Adrenal gland (tissue), 12 donors: ENCODE data around the gene PGP. TPM values are rescaled to one million over a fixed set of nuclear protein-coding genes. Genes with fewer than 3 reads are reported as not detected.

ENCODE experiments used
- DNase-seq, 7 donors: peaks; one replicate each; pipeline ENCODE4 v3.0.0-alpha.2; 2019 to 2020
- H3K27ac ChIP-seq, 5 donors: fragments of 200-600 bp; sonication (generic) in 4 of 5; 1 replicate in 3 of 5; 2 replicates in 2 of 5; pipeline versions ENCODE4 v1.5.1 to v1.8.0; 2016 to 2020; ENCODE audit warnings: mild to moderate bottlenecking in 1 of 5
- H3K27me3 ChIP-seq: fragments of 200-600 bp; 2 replicates; pipeline ENCODE4 v1.8.0; 2021
- H3K36me3 ChIP-seq, 2 donors: fragments of 200-600 bp; replicated peaks in 1 of 2; 1 replicate in 1 of 2; 2 replicates in 1 of 2; pipeline versions ENCODE4 v1.5.1 to v1.8.0; 2018 to 2022
- H3K4me1 ChIP-seq, 2 donors: fragments of 200-600 bp; replicated peaks in 1 of 2; 1 replicate in 1 of 2; 2 replicates in 1 of 2; pipeline versions ENCODE4 v1.5.1 to v1.8.0; 2018 to 2021
- H3K4me3 ChIP-seq, 4 donors: fragments of 200-600 bp; sonication (generic) in 3 of 4; one replicate each; pipeline ENCODE4 v1.5.1; 2016 to 2018
- H3K9me3 ChIP-seq, 3 donors: fragments of 200-600 bp; sonication (generic) in 1 of 3; replicated peaks in 1 of 3; 1 replicate in 2 of 3; 2 replicates in 1 of 3; pipeline versions ENCODE4 v1.5.1 to v1.8.0; 2016 to 2021
- CTCF ChIP-seq, 6 experiments: fragments of 450-650 bp in 4 of 6; fragments of 200-600 bp in 2 of 6; sonication (generic) in 1 of 6; IDR thresholded peaks; 1 replicate in 5 of 6; 2 replicates in 1 of 6; pipeline versions ENCODE4 v1.5.1 to v1.8.0; 2016 to 2021; ENCODE audit warnings: antibody characterized with exemption in 6 of 6, mild to moderate bottlenecking in 2 of 6, moderate library complexity in 1 of 6
- POLR2A ChIP-seq, 2 donors: fragments of 450-650 bp; IDR thresholded peaks; one replicate each; pipeline ENCODE4 v1.6.1; 2017; ENCODE audit warnings: antibody characterized with exemption in 2 of 2, mild to moderate bottlenecking in 2 of 2, moderate library complexity in 1 of 2
- WGBS, 4 donors: extraction: QIAGEN DNeasy Blood & Tissue Kit in 2 of 4; methylation state at CpG; one replicate each; pipeline versions ENCODE4 v1.1.5 to v1.1.7; 2013 to 2017; 5-methylcytosine and 5-hydroxymethylcytosine counted together
- intact Hi-C, 2 donors: fragments of 100-400 bp; cut with DNase I; formaldehyde crosslinking; loops; one replicate each; pipeline versions ENCODE4 v1.14.1 to v1.15.0; 2022 to 2023
- polyA plus RNA-seq, 3 donors: library from polyadenylated mRNA; stranded (reverse); fragments of 200-250 nt in 2 of 3; fragments of 350-450 nt in 1 of 3; fragmentation: Illumina TruSeq in 1 of 3; extraction: RNeasy Lipid Tissue Mini Kit (QIAGEN cat#74804) in 1 of 3; gene quantifications; one replicate each; pipeline ENCODE4 v1.2.3, GENCODE V29; 2013 to 2014
- total RNA-seq, 9 donors: library from RNA; depleted of rRNA in 4 of 9; stranded (reverse); fragments of >200 nt in 4 of 9; fragments of 120-200 nt in 1 of 9; fragmentation: NEBNext Ultra II Directional in 1 of 9; extraction: Animal tissue kit (Norgen Biotek cat#: 25700) in 1 of 9; gene quantifications; one replicate each; pipeline versions ENCODE4 v1.1.0 to v1.2.4, GENCODE V29; 2013 to 2023
- donor health status: healthy with polysubstance abuse.
- donor health status: Bipolar disorder and iron deficiency.
- donor health status: DM: yes; HTN: yes; CAD: no.
- donor health status: DM: no; HTN: no; CAD: no.
- donor health status: DM: no; HTN: no; CAD: no.
- donor health status: DM: yes; HTN: yes; CAD: no.

The PGP gene
- total and polyA plus RNA-seq, 12 donors, result 8.3 to 24.1 (median 13.6) TPM

DNA sequence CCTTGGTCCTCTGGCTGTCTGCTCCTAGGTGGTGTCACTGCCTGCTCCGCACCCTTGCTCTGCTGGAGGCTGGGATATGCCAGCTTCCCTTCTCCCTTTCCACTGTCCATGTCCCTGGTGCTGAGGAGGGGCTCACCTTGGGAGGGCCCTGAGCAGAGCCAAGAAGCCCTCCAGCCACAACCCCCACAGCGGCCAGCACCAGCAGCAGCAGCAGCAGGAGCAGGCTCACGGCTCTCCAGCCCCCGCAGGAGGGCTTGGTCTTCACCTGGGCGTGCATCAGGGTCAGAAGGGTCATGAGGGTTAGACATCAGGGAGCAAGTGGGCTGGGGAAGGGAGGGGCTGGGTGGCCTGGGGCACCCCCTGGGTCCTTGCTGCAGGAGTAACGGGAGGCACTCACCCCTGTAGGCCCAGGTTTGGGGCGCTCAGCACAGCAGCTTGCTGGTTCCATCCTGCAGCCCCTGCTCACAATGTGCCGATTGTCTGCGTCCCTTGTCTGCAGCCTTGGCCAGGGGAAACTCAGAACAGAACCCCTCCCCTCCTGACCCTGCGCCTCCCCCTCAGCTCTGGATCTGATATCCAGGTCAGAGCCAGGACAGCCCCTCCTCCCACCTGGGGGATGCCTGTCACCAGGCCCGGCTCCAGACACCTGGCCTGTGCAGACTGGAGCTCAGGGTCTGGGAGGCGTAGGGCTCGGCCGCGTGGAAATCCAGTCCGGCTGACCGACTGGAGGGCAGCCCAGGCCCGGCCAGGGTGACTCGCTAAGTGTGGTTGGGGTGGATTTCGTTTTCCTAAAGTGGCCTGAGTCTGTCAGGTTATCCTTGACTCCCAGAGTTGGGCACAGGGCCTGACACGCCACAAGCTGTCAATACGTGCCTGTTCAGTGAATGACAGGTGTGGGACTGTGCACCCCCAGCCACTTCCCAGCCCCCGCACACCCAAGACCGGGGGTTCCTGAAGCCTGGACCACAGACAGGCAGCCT is 4.0 kb downstream of the PGP start, which contains the start of gene BRICD5:
Gene BRICD5 (minus strand): TSS at position 478 of the 980 bp plus-strand sequence. CDS start 30 bp downstream, at position 448.
- TF ChIP-seq POLR2A (IDR thresholded peaks at IDR 0.05) (no peak), CTCF (IDR thresholded peaks at IDR 0.05) (no peak)
- no peaks in the 10 kb centered on the region for H3K9me3 ChIP-seq
- peaks cover 0 to 35% of the 10 kb centered on the region in 2 donors for H3K36me3 ChIP-seq
- H3K27me3 ChIP-seq, result no peaks in the 10 kb centered on the region
- intact Hi-C loops, result no loop called here
- H3K27ac ChIP-seq, result peak within 1 kb of the TSS in 2 of 5 donors; percentile 42 to 72
- H3K4me1 ChIP-seq, result peaks cover 24 to 40% of the 10 kb centered on the region in 2 donors
- H3K4me3 ChIP-seq, result no peak within 1 kb of the TSS
- DNase-seq, result no peak
- 38 to 85% (median 69%) methylated on average over 5 to 24 of the region's 24 CpGs for WGBS, 4 donors

DNA sequence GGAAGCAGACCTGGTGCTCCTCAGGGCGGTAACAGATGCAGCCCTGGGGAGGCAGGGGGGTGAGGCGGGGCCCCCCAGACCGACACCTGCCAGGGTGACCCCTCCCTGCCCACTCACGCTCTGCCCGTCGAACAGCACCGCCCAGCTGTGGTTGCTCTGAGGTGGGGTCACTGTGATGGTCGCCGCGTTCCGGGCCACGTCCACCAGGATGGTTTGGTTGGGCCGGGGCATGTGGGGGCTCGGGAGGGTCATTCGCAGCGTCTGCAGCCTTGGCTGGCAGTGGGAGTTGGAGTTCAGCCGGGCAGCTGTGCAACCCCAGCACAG is 4.7 kb downstream of the PGP start:
- intact Hi-C loops, result no loop called here
- no peak for TF ChIP-seq POLR2A (IDR thresholded peaks at IDR 0.05)
- no peak for TF ChIP-seq CTCF (IDR thresholded peaks at IDR 0.05)
- Histone ChIP-seq H3K9me3 (no peaks in the 10 kb centered on the region), H3K27ac (no peak overlapping the region), H3K4me1 (peaks cover 24 to 40% of the 10 kb centered on the region in 2 donors), H3K36me3 (peaks cover 0 to 35% of the 10 kb centered on the region in 2 donors), H3K27me3 (no peaks in the 10 kb centered on the region), H3K4me3 (no peak overlapping the region)
- WGBS, 4 donors, result 85 to 95% (median 93%) methylated on average over 12 to 17 of the region's 17 CpGs
- DNase-seq, result no peak

- Histone ChIP-seq H3K27ac (no peak overlapping the region), H3K4me3 (no peak overlapping the region), H3K9me3 (no peaks in the 10 kb centered on the region), H3K27me3 (no peaks in the 10 kb centered on the region), H3K4me1 (peaks cover 28 to 44% of the 10 kb centered on the region in 2 donors), H3K36me3 (peaks cover 0 to 35% of the 10 kb centered on the region in 2 donors)
- TF ChIP-seq CTCF (IDR thresholded peaks at IDR 0.05) (no peak), POLR2A (IDR thresholded peaks at IDR 0.05) (no peak)
- intact Hi-C loops, result no loop called here
- no peak for DNase-seq
- WGBS, 4 donors, result 79 to 85% (median 84%) methylated on average over 11 to 29 of the region's 29 CpGs; no CpG with 5 or more reads in 1 of the 4 donors
Measured at GRCh38 chr16:2209258-2210008, 5.2 kb downstream of the PGP start.

- H3K4me1 ChIP-seq, result peaks cover 24 to 38% of the 10 kb centered on the region in 2 donors
- H3K36me3 ChIP-seq, result peaks cover 0 to 35% of the 10 kb centered on the region in 2 donors
- TF ChIP-seq POLR2A (IDR thresholded peaks at IDR 0.05) (no peak), CTCF (IDR thresholded peaks at IDR 0.05) (no peak)
- no peaks in the 10 kb centered on the region for H3K9me3 ChIP-seq
- no peaks in the 10 kb centered on the region for H3K27me3 ChIP-seq
- intact Hi-C loops, result no loop called here
- no peak overlapping the region for H3K27ac ChIP-seq
- no peak for DNase-seq
- H3K4me3 ChIP-seq, result no peak overlapping the region
- 86 to 92% (median 90%) methylated on average over 2 to 9 of the region's 9 CpGs for WGBS, 4 donors
Measured at GRCh38 chr16:2208772-2209171, 5.9 kb downstream of the PGP start.
